ENCODE measurements around the gene PI16.
"Not testable (repeated sequence)": the region's sequence is repeated elsewhere in the genome, so short reads cannot be mapped to it uniquely, and the experiment has no call there.

The PI16 gene

DNA sequence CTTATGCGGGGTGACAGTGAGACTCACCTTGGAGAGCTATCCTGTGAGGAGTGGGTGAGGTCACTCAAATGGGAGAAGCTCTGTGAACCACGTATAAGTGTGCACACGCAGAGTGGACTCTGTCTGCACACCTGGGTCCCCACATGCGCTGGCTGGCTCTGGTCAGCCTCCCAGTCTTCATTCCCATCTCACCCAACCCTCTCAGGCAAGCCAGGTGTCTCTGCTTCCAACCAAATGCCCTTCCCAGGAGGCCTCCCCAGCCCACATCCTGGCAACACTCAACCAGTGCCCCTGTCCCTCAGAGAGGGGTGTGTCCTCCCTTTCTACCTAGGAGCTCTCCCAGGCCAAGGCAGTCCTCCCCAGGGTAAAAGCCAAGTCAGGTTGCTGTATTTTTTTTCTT is 8.0 kb upstream of the PI16 start:
- TF ChIP-seq, protein P1, sequence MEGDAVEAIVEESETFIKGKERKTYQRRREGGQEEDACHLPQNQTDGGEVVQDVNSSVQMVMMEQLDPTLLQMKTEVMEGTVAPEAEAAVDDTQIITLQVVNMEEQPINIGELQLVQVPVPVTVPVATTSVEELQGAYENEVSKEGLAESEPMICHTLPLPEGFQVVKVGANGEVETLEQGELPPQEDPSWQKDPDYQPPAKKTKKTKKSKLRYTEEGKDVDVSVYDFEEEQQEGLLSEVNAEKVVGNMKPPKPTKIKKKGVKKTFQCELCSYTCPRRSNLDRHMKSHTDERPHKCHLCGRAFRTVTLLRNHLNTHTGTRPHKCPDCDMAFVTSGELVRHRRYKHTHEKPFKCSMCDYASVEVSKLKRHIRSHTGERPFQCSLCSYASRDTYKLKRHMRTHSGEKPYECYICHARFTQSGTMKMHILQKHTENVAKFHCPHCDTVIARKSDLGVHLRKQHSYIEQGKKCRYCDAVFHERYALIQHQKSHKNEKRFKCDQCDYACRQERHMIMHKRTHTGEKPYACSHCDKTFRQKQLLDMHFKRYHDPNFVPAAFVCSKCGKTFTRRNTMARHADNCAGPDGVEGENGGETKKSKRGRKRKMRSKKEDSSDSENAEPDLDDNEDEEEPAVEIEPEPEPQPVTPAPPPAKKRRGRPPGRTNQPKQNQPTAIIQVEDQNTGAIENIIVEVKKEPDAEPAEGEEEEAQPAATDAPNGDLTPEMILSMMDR (IDR thresholded peaks at IDR 0.05; ENCODE audit: insufficient read depth, low read depth, low read length, missing control alignments), result no peak
- no peak for DNase-seq (ENCODE audit: low read depth)
- H3K4me3 ChIP-seq (ENCODE audit: low read depth, low read length), result no peak overlapping the region

DNA sequence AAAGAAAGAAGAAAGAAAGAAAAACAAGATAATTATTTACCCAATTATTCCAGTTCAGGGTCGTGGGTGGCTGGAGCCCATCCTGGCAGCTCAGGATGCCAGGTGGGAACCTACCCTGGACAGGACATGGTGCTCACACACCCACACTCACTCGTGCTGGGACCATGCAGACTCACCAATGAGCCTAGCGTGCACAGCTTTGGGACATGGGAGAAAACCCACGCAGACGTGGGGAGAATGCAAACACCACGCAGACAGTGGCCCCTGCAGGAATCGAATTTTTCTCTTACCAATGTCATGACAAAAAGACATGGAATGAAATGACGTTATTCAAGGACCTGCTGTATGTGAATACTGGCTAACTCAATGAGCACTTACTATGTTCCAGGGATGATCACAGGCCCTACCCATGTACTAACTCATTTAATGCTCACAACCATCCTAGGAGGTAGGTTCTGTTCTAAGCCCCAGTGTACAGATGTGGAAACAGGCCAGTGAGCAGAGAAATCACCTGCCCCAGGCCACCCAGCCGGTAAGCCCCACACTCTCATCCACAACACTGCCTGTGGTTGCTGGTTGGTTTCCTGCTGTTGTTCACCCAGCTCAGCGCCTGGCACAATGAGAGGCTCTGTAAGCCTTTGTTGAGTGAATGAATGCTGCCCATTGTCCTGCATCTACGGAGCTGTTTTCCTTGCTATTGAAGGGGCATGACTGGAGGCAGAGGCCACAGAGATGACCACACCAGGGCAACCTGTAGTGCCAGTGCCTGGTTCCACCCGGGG is 6.8 kb upstream of the PI16 start:
- DNase-seq (ENCODE audit: low read depth), result no peak
- TF ChIP-seq, protein P1 (IDR thresholded peaks at IDR 0.05; ENCODE audit: insufficient read depth, low read depth, low read length, missing control alignments), result no peak
- no peak overlapping the region for H3K4me3 ChIP-seq (ENCODE audit: low read depth, low read length)

DNA sequence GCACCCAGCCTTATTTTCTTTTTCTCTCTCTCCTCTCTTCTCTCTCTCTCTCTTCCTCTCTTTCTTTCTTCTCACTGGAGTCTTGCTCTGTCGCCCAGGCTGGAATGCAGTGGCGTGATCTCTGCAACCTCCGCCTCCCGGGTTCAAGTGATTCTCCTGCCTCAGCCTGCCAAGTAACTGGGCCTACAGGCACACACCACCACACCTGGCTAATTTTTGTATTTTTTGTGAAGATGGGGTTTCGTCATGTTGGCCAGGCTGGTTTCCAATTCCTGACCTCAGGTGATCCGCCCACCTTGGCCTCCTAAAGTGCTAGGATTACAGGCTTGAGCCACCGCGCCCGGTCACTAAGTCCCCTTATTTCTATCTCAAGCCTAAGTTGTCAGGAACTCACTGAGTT is 5.5 kb upstream of the PI16 start:
- H3K4me3 ChIP-seq (ENCODE audit: low read depth, low read length); DNase-seq (ENCODE audit: low read depth): not testable (repeated sequence)

DNA sequence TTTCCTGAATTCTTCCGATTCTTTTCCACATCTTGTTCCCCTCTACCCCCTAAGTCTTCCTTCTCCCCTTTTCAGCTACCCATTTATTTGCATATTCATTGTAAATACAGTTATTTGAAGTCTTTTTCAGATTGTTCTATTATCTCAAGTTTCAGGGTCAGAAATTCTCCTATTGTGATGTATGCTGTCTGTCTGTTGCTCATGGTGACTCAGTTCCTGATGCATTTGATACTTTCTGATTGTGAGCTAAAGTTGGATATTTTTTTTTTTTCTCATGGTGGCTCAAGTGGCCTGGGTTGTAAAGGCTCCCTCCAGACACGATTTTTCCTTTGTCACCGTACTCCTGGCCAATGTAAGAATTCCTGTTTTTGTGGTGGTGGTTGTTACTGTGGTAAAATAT is 4.9 kb upstream of the PI16 start:
- TF ChIP-seq, protein P1 (IDR thresholded peaks at IDR 0.05; ENCODE audit: insufficient read depth, low read depth, low read length, missing control alignments), result no peak
- no peak overlapping the region for H3K4me3 ChIP-seq (ENCODE audit: low read depth, low read length)
- no peak for DNase-seq (ENCODE audit: low read depth)

DNA sequence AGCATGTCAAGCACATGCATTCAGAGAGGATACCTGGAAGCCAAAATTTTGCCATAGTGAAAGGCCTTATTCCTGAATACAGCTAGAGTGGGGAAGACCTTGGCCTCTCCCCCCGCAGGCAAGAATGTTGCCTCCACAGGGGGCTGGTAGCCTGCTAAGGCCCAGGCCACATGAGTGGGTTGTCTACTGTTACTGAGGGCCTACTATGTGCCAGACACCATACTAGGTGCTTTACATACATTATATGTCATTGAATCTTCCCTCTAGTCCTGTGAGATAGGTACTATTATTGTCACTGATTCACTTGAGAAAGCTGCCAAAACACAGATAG is 642 bp upstream of the PI16 start:
- TF ChIP-seq, protein P1 (IDR thresholded peaks at IDR 0.05; ENCODE audit: insufficient read depth, low read depth, low read length, missing control alignments), result no peak
- H3K4me3 ChIP-seq (ENCODE audit: low read depth, low read length), result no peak overlapping the region
- no peak for DNase-seq (ENCODE audit: low read depth)

DNA sequence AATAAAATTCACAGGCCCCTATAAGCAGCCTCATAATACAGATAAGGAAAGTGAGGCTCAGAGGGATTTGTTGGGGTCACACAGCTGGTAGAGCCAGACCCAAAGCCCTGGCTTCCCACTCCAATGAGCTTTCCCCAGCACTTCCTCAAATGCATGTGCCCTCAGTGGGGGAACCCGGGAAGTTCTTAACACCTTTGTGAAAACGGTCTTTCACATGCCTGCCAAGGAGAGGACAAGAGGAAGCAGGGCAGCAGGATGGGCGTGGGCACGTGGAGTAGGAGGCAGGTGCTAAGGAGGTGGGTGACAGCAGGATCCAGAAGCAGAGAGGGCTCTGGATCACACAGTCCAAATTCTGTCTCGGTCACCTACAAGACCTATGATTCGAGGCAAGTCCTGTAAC is 598 bp downstream of the PI16 start:
- no peak overlapping the region for H3K4me3 ChIP-seq (ENCODE audit: low read depth, low read length)
- DNase-seq (ENCODE audit: low read depth), result no peak
- TF ChIP-seq, protein P1 (IDR thresholded peaks at IDR 0.05; ENCODE audit: insufficient read depth, low read depth, low read length, missing control alignments), result no peak

DNA sequence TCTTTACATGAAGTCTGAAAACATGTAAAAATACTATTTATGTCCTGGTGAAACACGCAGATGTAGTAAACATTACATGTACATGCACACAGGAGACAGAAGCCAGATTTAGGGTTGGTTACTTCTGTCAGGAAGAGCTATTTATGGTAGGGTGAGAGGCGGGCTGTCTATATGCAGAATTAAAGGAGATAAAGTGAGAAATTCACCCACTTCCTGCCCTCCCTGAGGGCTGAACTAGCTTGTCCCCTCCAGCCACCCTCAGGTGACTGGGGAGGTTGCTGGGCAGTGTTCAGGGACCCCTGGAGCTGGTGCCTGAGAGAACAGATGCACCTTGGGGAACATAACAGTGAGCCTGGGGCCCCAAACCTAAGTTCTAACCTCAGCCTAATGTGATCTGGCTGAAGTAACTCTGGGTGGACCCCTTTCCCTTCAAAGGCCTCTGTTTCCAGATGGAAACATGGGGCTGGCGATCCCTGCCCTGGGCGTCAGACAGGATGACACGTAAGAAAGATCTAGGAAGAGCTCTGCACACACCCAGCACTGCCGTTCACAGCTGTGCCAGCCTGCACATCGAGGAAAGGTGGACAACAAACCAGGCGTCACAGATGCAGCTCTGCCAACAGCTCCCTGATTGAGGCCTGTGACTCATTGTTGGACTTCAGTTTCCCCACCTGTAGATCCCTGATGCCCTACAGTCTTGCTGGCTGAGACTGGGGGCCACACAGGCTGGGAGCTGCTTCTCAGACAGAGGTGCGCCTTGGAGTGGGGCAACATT is 1.3 kb downstream of the PI16 start:
- TF ChIP-seq, protein P1 (IDR thresholded peaks at IDR 0.05; ENCODE audit: insufficient read depth, low read depth, low read length, missing control alignments), result no peak
- H3K4me3 ChIP-seq (ENCODE audit: low read depth, low read length), result no peak overlapping the region
- no peak for DNase-seq (ENCODE audit: low read depth)

All from GM12865 (cell line).